Stimulated activated CD4-positive, alpha-beta T cell treated with anti-CD3 and anti-CD28 coated beads, Interleukin-12 subunit alpha, Interleukin-12 subunit beta, amount 100 ng/mL, for 4 hours (primary cell): Measurements from ENCODE around the gene ARPP19.
A peak's percentile ranks its signal among the peaks of the same experiment; 100 is the strongest.
"Not testable (repeated sequence)": the region's sequence is repeated elsewhere in the genome, so short reads cannot be mapped to it uniquely, and the experiment has no call there.

Experiments
- DNase-seq: peaks from one replicate; pipeline ENCODE4 v3.0.0-alpha.2; 2020

The ARPP19 gene

GRCh38 chr15:52568601-52569585 lies at the start of gene ARPP19:
TSS of gene ARPP19 (minus strand) at chr15:52569030. CDS start at chr15:52568892, 138 bp downstream.
- DNase-seq = peak; percentile 70

GRCh38 chr15:52617026-52617425 lies 48.2 kb upstream of the ARPP19 start:
- DNase-seq = no peak

GRCh38 chr15:52615302-52615701 lies 46.5 kb upstream of the ARPP19 start:
- no peak for DNase-seq

GRCh38 chr15:52609593-52609992 lies 40.8 kb upstream of the ARPP19 start:
- no peak for DNase-seq

GRCh38 chr15:52584414-52584813 lies 15.6 kb upstream of the ARPP19 start:
- DNase-seq = no peak

- no peak for DNase-seq
Measured at GRCh38 chr15:52579852-52580251, 11.0 kb upstream of the ARPP19 start.

- DNase-seq = no peak
Measured at GRCh38 chr15:52576692-52577091, 7.9 kb upstream of the ARPP19 start.

GRCh38 chr15:52575573-52575972 lies 6.7 kb upstream of the ARPP19 start:
- DNase-seq = not testable (repeated sequence)

GRCh38 chr15:52575072-52575471 lies 6.2 kb upstream of the ARPP19 start:
- no peak for DNase-seq

GRCh38 chr15:52574623-52575022 lies 5.8 kb upstream of the ARPP19 start:
- not testable (repeated sequence) for DNase-seq

- peak; percentile 35 for DNase-seq
Measured at GRCh38 chr15:52567871-52568600, 794 bp downstream of the ARPP19 start.

GRCh38 chr15:52566889-52567288 lies 1.9 kb downstream of the ARPP19 start:
- no peak for DNase-seq

- DNase-seq = not testable (repeated sequence)
Measured at GRCh38 chr15:52565417-52566358, 3.1 kb downstream of the ARPP19 start.

- no peak for DNase-seq
Measured at GRCh38 chr15:52563501-52564060, 5.2 kb downstream of the ARPP19 start.

GRCh38 chr15:52559575-52559974 lies 9.3 kb downstream of the ARPP19 start:
- peak; percentile 42 for DNase-seq

- no peak for DNase-seq
Measured at GRCh38 chr15:52559022-52559421, 9.8 kb downstream of the ARPP19 start.

GRCh38 chr15:52558196-52558595 lies 10.6 kb downstream of the ARPP19 start:
- DNase-seq = peak; percentile 40

- DNase-seq = no peak
Measured at GRCh38 chr15:52557274-52557641, 11.6 kb downstream of the ARPP19 start.

GRCh38 chr15:52556524-52557273 lies 12.1 kb downstream of the ARPP19 start:
- no peak for DNase-seq

- DNase-seq = no peak
Measured at GRCh38 chr15:52552303-52552702, 16.5 kb downstream of the ARPP19 start.

- no peak for DNase-seq
Measured at GRCh38 chr15:52551762-52552161, 17.1 kb downstream of the ARPP19 start.

GRCh38 chr15:52551186-52551585 lies 17.6 kb downstream of the ARPP19 start:
- not testable (repeated sequence) for DNase-seq
